ENCODE measurements around the gene HNRNPH1.

HNRNPH1 gene

DNA sequence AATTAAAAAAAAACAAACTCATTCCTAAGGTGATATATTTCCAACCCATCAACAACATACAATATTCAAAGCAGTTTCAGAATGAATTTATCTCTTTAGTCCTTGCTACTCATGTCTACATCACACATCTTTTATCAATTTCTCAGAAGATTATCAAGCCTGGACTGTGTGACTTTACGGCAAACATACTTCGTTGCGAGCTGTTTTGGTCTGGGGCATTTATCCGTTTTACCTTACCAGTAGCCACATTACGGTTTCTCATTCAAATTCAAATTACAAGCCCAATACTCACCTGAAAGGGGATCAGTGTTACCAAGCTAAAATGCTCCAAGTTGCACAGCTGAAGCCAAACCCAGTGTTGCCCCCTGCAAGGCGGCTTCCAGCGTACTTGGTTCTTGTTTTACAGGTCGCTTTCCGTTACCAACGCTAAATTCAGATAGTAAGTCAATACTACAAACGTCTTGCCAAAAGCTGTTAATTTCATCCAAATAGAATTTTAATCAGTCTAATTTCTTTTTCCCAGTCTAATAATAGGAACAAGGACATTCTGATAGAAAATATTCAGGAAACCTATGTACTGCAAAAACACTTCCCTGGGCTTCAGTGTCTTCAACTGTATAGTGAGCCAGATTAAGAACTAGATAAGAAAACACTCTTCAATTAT, 1.8 kb downstream of the HNRNPH1 start:
- DNase-seq = no peak

DNA sequence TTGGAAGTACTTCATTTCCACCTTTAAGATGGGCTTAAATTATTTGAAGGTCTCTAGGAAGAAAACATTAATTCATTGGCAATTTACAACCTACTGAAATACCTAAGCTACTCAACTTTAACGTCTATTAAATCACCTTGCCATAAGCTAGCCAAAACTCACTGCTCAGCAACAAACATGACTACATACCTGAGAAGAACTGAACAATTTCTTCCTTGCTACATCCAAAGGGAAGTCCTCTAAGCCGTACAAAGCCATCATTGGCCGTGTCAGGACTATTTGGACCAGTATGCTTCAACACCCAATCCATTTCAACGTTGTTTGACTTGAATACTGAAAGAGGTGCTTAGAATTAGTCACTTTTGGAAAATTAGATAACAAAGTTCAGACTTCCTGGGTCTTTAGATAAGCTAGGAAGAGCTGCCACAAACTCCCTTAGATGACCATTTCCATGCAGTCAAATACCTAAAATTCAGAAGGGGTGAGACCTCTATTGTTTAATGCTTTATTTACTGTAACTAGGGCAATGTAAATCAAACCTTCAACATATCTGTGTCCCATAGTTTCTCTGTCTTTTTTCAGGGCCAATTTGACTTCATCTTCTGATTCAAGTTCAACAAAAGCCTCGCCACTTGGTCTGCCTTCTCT, 2.6 kb downstream of the HNRNPH1 start:
- no peak for DNase-seq

GRCh38 chr5:179620293-179620692, 3.2 kb downstream of the HNRNPH1 start:
- no peak for DNase-seq

GRCh38 chr5:179619776-179620175, 3.7 kb downstream of the HNRNPH1 start:
- no peak for DNase-seq

DNA sequence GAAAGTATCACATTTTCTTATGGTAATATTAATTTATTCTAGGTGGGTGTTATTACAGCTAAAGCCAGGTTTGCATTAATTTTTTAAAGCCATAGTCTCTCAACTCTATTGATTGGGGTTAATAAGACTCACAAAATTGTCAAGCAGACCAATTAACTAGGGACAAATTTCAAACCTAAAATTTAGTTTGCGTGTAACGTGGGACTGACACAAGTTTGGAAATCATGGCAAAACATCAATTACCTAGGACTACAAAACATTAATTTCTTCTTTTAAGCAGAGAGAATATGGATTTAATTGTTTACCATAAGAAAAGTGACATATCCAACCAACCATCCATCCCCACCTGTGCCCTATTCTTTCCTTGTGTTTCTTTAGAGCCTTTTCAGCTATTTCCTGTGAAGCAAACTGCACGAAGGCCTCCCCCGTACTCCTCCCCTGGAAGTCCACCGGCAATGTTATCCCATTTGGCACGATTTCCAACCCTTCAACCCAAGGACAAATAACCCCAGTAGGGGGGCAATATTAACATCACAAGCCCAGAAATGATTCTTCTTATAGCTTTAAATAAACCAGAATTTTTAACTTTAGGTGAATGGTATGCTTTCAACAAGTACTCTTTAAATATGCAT, 4.4 kb downstream of the HNRNPH1 start:
- DNase-seq = no peak

- no peak for DNase-seq
Measured at GRCh38 chr5:179617930-179618329, 5.5 kb downstream of the HNRNPH1 start.

GRCh38 chr5:179616002-179616594, 7.4 kb downstream of the HNRNPH1 start:
- no peak for DNase-seq

DNA sequence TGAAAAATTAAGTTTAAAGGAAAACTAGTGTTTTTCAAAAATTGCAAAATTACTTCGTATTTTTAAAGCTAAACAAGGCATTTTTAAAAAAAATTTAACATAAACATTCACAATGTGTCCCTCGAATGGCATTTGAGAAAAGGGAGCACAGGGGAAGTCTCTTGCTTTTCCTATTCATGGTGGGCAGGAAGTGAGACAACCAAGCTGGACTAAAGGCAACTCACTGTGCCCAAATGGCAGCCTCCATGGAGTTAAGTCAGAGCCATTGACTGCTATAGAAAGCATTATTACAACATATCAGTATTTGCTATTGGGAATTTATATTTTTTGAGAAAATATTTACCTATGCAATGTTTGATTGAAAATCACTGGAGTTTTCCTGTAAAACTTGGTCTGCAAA, 8.3 kb downstream of the HNRNPH1 start:
- no peak for DNase-seq

GRCh38 chr5:179614745-179615144, 8.7 kb downstream of the HNRNPH1 start:
- DNase-seq = no peak

- no peak for DNase-seq
Measured at GRCh38 chr5:179613460-179614071, 9.9 kb downstream of the HNRNPH1 start.

- DNase-seq = no peak
Measured at GRCh38 chr5:179612577-179613459, 10.7 kb downstream of the HNRNPH1 start.

- no peak for DNase-seq
Measured at GRCh38 chr5:179610903-179611265, 12.6 kb downstream of the HNRNPH1 start.

DNA sequence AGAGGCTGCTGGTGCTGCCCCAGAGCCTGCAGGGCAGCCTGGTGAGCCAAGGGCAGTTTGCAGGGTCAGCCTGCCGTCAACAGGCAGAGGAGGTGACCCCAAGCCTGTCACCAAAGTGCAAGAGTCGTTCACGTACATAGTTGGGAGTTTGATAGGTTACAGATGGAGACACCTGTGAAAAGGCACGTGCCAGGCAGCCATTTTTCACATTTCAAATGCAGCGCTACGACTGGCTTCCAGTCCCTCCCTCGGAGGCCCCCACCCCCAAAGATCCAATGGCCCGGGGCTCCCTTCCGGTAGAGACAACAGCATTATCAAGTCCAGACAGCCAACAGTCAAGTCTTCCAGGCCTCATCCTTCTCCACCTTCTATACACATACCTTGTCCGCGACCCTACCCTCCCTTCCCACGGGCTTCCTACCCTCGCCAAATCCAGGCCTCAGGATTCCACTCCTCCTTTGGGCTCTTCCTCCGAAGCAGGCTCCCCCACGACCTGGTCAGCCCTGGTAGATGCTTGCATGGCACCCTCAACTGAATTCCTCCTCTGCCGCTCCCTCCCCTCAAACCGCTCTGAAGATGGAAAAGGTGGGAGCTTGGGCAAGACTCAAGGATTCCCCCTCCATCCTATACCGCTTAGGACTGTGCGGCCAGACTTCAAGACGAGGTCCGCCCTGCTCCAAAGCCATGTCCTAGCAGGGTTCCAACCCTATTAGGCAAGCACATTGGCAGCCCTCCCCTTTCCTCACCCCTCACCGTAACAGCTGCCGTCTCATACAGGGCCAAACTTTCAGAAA, 13.2 kb downstream of the HNRNPH1 start:
- no peak for DNase-seq

DNA sequence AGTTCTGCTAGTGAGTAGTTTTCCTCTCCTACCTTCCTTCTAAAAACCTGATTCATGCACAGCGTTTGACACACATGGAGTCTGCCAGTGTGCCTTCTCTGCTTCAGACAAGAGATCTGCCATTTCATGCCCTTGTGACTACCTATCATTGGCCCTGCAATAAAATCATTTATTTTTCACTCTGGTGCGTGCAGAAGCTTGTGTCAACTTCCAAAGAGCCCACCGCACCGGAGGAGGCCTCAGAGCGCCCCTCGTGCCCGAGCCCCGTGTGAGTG, 13.7 kb downstream of the HNRNPH1 start:
- DNase-seq = no peak

- DNase-seq = no peak
Measured at GRCh38 chr5:179608131-179608581, 15.3 kb downstream of the HNRNPH1 start.

DNA sequence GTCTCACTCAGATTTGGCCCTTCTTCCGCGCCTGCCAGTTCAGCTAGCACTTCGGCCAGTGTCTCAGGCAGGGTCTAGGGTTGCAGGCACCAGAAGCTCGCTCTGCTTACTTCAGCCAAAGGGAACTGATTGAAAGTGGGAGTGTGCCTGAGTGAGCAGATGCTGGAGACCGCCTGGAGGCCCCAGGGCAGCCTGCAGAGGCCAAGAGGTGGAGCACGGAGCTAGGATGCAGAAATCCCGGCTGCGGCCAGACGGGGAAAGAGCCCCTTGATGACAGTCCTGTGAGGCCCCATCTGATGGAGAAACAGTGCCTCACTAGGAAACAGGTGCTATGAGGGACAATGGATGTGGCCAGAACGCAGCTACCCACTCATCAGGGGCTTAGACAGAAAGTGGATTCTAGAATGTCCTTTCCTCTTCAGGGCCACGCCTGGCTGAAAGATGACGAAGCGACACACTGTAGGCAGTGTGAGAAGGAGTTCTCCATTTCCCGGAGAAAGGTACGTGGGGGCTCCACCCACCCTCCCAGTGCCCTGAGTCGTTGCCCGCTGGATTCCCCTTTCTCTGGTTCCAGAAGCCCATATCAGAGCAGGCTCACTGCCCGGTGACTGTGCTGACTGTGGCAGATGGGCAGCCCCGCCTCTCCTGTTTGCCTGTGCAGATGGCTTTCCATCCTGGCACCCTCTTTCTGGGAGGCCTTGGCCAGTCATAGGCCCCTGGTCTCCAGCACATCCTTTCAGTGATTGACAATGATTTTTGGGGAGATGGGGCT, 16.1 kb downstream of the HNRNPH1 start:
- no peak for DNase-seq

GRCh38 chr5:179606910-179607159, 16.6 kb downstream of the HNRNPH1 start:
- DNase-seq = no peak

DNA sequence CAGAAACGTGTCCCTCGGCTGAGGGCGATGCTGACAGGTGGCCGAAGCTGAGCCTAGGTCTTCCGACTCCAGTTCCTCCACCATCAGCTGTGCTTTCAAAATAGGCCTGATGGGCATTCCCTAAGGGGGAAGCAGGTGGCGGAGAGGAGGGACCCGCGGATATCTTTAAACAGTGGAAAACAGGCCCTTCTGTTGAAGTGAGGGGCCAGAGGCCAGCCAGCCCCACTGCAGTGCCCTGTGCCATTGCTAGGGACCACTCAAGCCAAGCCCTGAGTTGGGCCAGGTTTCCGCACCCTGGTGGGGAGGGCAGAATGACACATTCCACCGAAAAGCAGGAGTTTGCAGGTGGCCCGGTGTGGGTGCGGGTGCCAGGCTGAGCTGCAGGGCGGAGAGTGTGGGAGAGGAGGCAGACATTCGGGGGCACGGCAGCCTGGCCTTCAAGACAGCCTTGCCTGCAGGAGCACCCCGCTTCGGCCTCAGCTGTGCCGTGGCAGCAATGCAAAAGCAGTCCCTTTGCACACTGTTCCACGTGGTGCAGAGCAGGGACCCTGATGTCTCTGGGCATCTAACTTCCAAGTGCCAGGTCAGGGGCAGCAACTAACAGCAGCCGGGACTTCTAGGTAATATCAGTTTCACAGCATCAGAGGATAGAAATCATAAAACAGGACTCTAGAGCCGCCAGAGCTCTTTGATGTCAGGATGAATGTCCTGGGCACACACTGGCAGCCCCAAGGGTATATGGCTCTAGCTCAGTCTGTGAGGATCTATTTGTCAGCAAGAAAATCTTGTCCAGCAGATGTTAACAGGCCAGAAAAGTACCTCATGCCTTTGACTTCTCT, 17.2 kb downstream of the HNRNPH1 start:
- DNase-seq = no peak

DNA sequence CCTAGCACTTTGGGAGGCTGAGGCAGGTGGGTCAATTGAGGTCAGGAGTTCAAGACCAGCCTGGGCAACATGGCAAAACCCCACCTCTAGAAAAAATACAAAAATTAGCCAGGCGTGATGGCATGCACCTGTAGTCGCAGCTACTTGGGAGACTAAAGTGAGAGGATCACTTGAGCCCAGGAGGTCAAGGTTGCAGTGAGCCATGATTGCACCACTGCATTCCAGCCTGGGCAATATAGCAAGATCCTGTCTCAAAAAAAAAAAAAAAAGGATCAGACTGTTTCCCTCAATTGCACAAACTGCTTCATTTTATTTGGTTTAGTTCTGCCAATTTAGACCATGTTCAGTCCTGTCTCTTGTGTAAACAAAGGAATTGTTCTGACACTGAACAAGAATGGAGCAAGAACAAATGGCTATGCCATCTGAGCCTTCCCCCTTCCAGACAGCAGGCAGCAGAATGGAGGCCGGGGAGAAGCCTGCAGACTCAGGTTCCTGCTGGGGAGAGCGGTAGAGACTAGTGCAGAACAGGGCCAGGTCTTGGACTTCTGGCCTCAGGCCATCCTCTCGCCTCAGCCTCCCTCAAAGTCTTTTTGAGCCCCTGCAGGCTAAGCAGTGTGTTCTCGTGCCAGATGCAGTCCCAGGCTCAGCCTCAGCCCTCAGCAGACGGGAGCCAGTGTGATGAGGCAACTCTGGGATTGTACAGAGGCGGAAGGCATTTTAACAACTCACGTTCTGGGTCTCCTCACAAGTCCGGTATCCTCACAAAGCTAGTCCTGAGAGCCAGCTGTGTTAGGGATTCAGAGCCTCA, 18.2 kb downstream of the HNRNPH1 start:
- no peak for DNase-seq

DNA sequence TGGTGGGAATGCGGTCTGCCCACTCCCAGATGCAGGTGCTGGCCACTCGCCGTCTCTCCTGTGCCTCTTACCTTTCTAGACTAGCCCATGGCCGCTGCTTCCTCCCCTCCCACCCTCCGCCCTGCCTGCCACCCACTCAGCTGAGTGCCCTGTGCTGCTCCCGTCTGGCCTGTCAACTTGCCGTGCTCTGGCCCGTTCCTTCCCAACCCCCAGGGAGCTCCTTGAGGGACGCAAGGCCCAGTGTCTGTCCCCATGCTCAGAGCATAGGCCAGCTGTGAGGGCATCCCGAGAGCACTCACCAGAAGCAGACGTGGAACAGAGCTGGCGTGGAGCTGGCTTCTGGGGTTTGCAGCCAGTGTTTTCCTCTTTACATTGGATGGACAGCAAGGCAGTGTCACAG, 20.2 kb downstream of the HNRNPH1 start:
- DNase-seq = no peak

All from activated CD8-positive, alpha-beta memory T cell treated with anti-CD3 and anti-CD28 coated beads, Interleukin-2, amount 50 U/mL, for 48 hours (primary cell).